ENCODE results near the gene TMEM31. TPM values are rescaled to one million over a fixed set of nuclear protein-coding genes. Genes with fewer than 3 reads are reported as not detected.

Gene TMEM31
- total RNA-seq, 1 experiment from 2014 or later: 0.40 TPM

DNA sequence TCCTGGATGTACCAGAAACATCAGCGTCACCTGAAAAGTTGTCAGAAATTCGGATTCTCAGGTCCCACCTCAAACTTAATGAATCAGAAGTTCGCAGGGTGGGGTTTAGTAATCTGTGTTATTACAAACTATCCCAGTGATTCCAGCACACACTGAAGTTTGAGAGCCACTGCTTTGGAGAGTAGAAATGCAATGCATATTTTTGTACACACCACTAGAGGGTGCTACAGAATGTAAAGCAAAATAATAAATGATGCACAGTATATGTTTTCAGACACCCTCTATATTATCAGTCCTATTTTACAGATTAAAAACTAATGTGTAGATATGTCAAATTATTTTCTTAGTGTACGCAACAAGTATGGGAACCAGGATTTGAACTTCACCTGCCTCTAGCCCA, 21.8 kb upstream of the TMEM31 start:
- intact Hi-C loops (cut with micrococcal nuclease): loop anchor here (1.0 to 5.0 kb wide), 4 partner anchors 77 to 228 kb away; no protein-coding TSS in a partner anchor
- peaks cover 16% of the 10 kb centered on the region for H3K36me3 ChIP-seq (ENCODE audit: low read depth, low read length)
- no peaks in the 10 kb centered on the region for H3K27me3 ChIP-seq (ENCODE audit: low read length)
- H3K9me2 ChIP-seq (replicated peaks; ENCODE audit: low read length): no peaks in the 10 kb centered on the region
- H3K9ac ChIP-seq (ENCODE audit: low read length): no peak overlapping the region
- no peaks in the 10 kb centered on the region for H3F3A ChIP-seq (ENCODE audit: low read length, unreplicated experiment)
- H3K4me3 ChIP-seq (ENCODE audit: low read length): no peak overlapping the region
- ChIA-PET POLR2A (ENCODE audit: unreplicated experiment) (no interaction called here), CTCF (no interaction called here)
- H4K20me1 ChIP-seq (ENCODE audit: low read length): peaks cover 14% of the 10 kb centered on the region
- 0 out of 2 replicates have a peak overlapping the region, but pooled peaks have one; percentile 30 for H2AFZ ChIP-seq (ENCODE audit: low read length)
- no peak overlapping the region for H3K27ac ChIP-seq (ENCODE audit: low read length)
- no TSS peak for BruUV-seq (replicated peaks)
- TF ChIP-seq, protein P1, sequence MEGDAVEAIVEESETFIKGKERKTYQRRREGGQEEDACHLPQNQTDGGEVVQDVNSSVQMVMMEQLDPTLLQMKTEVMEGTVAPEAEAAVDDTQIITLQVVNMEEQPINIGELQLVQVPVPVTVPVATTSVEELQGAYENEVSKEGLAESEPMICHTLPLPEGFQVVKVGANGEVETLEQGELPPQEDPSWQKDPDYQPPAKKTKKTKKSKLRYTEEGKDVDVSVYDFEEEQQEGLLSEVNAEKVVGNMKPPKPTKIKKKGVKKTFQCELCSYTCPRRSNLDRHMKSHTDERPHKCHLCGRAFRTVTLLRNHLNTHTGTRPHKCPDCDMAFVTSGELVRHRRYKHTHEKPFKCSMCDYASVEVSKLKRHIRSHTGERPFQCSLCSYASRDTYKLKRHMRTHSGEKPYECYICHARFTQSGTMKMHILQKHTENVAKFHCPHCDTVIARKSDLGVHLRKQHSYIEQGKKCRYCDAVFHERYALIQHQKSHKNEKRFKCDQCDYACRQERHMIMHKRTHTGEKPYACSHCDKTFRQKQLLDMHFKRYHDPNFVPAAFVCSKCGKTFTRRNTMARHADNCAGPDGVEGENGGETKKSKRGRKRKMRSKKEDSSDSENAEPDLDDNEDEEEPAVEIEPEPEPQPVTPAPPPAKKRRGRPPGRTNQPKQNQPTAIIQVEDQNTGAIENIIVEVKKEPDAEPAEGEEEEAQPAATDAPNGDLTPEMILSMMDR (conservative IDR thresholded peaks at IDR 0.05; ENCODE audit: low read depth, low read length): peak; percentile 77
- no peak for TF ChIP-seq EZH2phosphoT487 (IDR thresholded peaks at IDR 0.05; ENCODE audit: borderline replicate concordance, low read length)
- no peak for TF ChIP-seq EZH2 (IDR thresholded peaks at IDR 0.05; ENCODE audit: low read length, unreplicated experiment)
- H3K79me2 ChIP-seq (ENCODE audit: low read length): peaks cover 26% of the 10 kb centered on the region
- no peaks in the 10 kb centered on the region for H3K9me3 ChIP-seq (ENCODE audit: low read length)
- H3K4me2 ChIP-seq (ENCODE audit: low read length): peak overlapping the region; percentile 88
- ATAC-seq: peak; percentile 5; the same call in 1 of the 2 replicates
- peaks cover 19% of the 10 kb centered on the region for H3K4me1 ChIP-seq (ENCODE audit: insufficient read depth, low read length)
- peak; percentile 60 for DNase-seq

DNA sequence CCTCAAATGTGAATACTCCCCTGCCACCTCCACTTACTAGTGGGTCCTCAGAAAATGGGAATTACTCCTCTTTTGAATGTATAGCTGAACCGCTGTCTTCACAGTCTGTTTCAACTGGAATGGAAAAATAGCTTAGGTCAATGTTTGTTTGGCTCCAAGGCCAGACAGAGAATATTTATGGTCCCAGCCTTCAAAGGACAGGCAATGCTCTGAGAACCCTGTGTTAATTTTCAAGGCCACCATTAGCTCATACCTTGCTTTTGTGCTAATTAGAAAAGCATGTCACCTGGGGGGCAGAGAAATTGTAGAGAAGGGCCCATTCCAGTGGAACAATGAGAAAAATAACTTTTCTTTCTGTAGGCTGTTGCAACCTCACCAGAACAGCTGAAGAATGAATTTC, 19.6 kb upstream of the TMEM31 start:
- ATAC-seq (no peak), DNase-seq (no peak)
- BruUV-seq (replicated peaks): no TSS peak
- Histone ChIP-seq H3K27me3 (ENCODE audit: low read length) (no peaks in the 10 kb centered on the region), H4K20me1 (ENCODE audit: low read length) (no peaks in the 10 kb centered on the region), H3K79me2 (ENCODE audit: low read length) (peaks cover 5% of the 10 kb centered on the region), H3F3A (ENCODE audit: low read length, unreplicated experiment) (no peaks in the 10 kb centered on the region), H3K9me2 (replicated peaks; ENCODE audit: low read length) (no peaks in the 10 kb centered on the region), H2AFZ (ENCODE audit: low read length) (no peak overlapping the region), H3K27ac (ENCODE audit: low read length) (no peak overlapping the region), H3K9me3 (ENCODE audit: low read length) (no peaks in the 10 kb centered on the region), H3K4me2 (ENCODE audit: low read length) (no peak overlapping the region), H3K4me3 (ENCODE audit: low read length) (no peak overlapping the region), H3K9ac (ENCODE audit: low read length) (no peak overlapping the region), H3K4me1 (ENCODE audit: insufficient read depth, low read length) (peaks cover 6% of the 10 kb centered on the region; the same call in 1 of the 2 replicates), H3K36me3 (ENCODE audit: low read depth, low read length) (no peaks in the 10 kb centered on the region)
- CTCF ChIA-PET: no interaction called here
- TF ChIP-seq, protein P1 (conservative IDR thresholded peaks at IDR 0.05; ENCODE audit: low read depth, low read length): no peak
- TF ChIP-seq EZH2 (IDR thresholded peaks at IDR 0.05; ENCODE audit: low read length, unreplicated experiment) (no peak), EZH2phosphoT487 (IDR thresholded peaks at IDR 0.05; ENCODE audit: borderline replicate concordance, low read length) (no peak)
- intact Hi-C loops (cut with micrococcal nuclease): no loop called here
- POLR2A ChIA-PET (ENCODE audit: unreplicated experiment): no interaction called here

DNA sequence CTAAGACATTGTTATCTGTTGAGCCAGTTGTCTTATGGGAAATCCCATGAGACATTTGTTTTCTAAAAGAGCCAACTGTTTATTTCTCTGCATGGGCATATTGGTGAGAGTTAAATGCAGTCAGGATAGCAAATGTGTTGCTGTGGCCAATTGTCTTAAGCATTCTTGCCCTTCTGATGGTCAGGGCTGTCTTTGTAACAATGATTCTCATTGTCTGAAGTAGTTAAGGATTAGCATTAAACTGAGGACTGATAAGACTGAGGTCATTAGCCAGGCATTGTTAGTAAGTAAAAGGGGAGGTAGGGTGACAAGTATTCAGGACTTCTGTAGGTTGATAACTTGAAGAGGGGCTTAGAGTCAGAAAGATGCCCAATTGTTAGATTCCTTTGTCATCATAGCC, 13.0 kb upstream of the TMEM31 start:
- Histone ChIP-seq H3K27ac (ENCODE audit: low read length) (no peak overlapping the region), H3K4me3 (ENCODE audit: low read length) (no peak overlapping the region)
- ATAC-seq: no peak

More for the DNA sequence above, 13.0 kb upstream of the TMEM31 start:
- Histone ChIP-seq H2AFZ (ENCODE audit: low read length) (no peak overlapping the region), H3K9ac (ENCODE audit: low read length) (no peak overlapping the region), H3K4me1 (ENCODE audit: insufficient read depth, low read length) (peaks cover 8% of the 10 kb centered on the region), H3K79me2 (ENCODE audit: low read length) (no peaks in the 10 kb centered on the region), H3K4me2 (ENCODE audit: low read length) (no peak overlapping the region), H3K36me3 (ENCODE audit: low read depth, low read length) (no peaks in the 10 kb centered on the region), H3K27me3 (ENCODE audit: low read length) (no peaks in the 10 kb centered on the region), H3F3A (ENCODE audit: low read length, unreplicated experiment) (no peaks in the 10 kb centered on the region), H4K20me1 (ENCODE audit: low read length) (no peaks in the 10 kb centered on the region), H3K9me2 (replicated peaks; ENCODE audit: low read length) (no peaks in the 10 kb centered on the region), H3K9me3 (ENCODE audit: low read length) (no peaks in the 10 kb centered on the region)
- POLR2A ChIA-PET (ENCODE audit: unreplicated experiment): no interaction called here
- no peak for DNase-seq
- no TSS peak for BruUV-seq (replicated peaks)
- intact Hi-C loops (cut with micrococcal nuclease): no loop called here
- no peak for TF ChIP-seq EZH2 (IDR thresholded peaks at IDR 0.05; ENCODE audit: low read length, unreplicated experiment)
- no peak for TF ChIP-seq EZH2phosphoT487 (IDR thresholded peaks at IDR 0.05; ENCODE audit: borderline replicate concordance, low read length)
- TF ChIP-seq, protein P1 (conservative IDR thresholded peaks at IDR 0.05; ENCODE audit: low read depth, low read length): no peak
- CTCF ChIA-PET: no interaction called here

All from PC-3 (cell line).